GM04503 (cell line): ENCODE data around the gene ARHGEF9.
"Not testable (repeated sequence)": the region's sequence is repeated elsewhere in the genome, so short reads cannot be mapped to it uniquely, and the experiment has no call there.

Source experiments
- DNase-seq: peaks from one replicate; pipeline ENCODE4 v3.0.0-alpha.2; 2012; ENCODE audit warnings: low read depth

Gene ARHGEF9

DNA sequence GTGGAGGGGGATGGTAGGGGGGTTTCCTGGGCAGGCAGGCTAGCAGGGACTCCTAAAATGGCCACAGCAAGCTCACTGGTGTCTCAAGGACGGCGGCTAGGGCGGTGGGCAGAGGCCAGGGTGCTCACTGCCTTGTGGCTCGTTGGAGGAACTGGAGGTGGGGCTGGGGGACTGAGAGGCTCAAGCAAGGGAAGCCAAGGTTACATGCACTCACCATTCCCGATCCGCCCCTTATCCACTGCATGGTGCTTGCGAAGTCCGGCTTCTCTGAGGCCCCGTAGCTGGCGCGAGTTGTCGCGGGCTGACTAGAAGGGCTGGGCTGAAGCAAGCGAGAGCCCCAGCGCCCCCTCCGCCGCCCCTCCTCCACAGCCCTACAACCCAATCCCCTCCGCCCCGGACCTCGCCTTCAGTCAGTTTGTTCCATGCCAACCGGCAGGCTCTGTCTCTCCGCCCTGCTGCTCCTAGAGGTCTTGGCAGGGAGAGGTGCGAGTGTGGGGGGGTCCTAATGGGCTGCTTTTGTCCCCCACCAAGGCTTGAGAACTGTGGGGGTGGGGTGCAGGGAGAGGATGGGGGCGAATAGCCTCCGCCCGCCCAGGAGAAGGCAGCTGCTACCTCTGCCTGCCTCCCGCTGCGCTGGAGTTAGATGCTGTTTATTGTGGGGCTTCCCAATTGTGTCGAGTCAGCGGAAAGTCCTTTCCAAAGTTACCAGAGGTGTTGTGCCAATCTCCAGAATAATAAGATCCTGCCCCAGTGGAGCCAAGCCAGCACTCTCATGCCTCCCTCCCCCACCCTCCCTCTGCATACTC lies at the start of gene ARHGEF9:
Gene ARHGEF9, minus strand, starts transcription at position 313 of the 806 bp plus-strand sequence. Its CDS starts 69 bp downstream, at position 244.
- no peak for DNase-seq

DNA sequence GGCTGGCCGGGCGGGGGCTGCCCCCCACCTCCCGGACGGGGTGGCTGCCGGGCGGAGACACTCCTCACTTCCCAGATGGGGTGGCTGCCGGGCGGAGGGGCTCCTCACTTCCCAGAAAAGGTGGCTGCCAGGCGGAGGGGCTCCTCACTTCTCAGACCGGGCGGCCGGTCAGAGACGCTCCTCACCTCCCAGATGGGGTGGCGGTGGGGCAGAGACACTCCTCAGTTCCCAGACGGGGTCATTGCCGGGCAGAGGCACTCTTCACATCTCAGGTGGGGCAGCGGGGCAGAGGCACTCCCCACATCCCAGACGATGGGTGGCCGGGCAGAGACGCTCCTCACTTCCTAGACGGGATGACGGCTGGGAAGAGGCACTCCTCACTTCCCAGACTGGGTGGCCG lies 40.4 kb upstream of the ARHGEF9 start:
- DNase-seq: not testable (repeated sequence)

DNA sequence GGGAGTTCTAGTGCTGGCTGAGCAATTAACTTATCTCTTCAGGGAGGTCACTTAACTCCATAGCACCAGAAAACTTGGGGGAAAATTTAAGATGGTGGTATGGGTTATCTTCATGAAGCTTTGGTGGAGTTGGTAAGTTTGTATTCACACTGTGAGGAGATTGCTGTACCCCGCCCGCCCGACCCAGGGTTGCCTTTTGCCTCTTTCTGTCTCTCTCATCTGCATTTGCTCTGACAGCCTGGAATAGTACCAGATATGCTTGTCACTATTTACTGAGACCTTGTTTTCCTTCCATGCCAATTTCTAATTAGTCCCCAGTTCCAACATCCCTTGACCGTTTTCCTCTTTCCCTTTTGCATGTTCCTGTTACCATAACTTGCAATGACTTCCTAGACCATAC lies 33.1 kb upstream of the ARHGEF9 start:
- no peak for DNase-seq

DNA sequence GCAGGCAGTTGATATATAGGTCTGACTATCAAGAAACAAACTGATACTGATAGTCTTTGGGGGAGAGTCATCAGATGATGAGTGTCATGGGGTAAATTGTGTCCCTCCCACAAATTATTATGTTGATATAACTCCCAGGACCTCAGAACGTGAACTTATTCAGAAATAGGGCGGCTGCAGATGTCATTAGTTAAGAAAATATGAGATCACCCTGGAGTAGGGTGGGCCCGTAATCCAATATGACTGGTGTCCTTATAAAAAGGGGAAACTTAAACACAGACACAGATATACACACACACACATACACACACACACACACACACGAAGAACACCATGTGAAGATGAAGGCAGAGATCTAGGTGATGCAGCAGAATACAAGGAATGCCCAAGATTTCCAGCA lies 32.7 kb upstream of the ARHGEF9 start:
- DNase-seq: no peak

DNA sequence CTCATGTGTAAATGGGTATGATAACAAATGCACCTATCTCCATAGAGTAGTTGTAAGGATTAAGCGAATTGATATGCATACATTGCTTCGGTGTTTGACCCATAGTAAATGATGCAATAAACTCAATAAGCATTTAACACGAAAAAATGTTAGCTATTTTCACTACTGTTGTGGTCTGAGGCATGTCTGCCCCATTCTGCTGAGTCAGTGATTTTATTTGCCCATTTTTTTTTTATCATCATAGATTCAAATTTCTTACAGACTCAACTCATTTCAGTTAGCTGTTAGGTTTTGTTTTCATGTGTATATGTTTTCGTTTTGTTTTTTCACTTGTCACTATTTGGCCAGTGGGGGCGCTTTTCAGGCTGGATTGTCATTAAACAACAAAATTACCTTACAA lies 27.8 kb upstream of the ARHGEF9 start:
- no peak for DNase-seq

DNA sequence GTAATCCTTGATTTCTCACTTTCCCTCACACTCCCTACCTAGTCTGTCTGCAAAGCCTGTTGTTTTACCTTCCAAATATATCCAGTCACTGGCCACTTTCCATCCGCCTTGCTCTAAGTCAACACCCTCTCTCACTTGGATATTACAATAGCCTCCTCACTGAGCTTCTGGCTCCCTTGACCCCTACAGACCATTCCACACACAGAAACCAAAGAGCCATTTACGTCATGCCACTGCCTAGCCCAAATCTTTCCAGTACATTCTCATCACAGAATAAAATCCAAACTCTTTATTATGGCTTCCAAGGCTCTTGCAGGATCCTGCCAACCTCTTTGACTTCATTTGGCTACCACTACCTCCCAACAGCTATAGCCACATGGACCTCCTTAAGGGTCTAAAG lies 25.7 kb upstream of the ARHGEF9 start:
- DNase-seq: no peak

DNA sequence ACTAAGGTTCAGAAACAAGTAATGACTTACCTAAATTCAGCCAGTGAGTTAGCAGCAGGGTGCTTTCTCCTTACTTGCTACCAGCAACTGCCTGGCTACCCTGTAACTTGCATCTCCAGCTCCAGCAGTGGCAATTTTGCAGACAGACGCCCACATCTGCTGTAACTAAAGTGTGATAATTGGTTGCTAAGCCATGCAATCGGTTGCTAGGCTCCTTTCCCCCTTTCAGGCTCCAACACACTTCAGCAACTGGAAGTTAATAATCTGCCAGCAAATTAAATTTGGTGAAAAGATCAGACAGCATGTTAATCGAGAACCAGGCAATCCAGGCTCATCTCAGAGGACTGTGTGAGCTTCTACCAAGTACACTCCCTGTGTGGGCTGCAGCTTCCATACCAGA lies 24.2 kb upstream of the ARHGEF9 start:
- DNase-seq: no peak

DNA sequence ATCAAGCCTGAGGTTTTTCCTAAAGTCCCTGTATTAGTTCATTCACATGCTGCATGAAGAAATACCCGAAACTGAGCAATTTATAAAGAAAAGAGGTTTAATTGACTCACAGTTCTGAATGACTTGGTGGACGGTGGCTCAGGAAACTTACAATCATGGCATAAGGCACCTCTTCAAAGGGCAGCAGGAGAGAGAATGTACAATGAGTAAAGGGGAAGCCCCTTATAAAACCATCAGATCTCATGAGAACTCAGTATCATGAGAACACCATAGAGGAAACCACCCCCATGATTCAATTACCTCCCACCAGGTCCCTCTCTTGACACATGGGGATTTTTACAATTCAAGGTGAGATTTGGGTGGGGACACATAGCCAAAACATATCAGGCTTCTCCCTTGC lies 10.4 kb upstream of the ARHGEF9 start:
- not testable (repeated sequence) for DNase-seq

DNA sequence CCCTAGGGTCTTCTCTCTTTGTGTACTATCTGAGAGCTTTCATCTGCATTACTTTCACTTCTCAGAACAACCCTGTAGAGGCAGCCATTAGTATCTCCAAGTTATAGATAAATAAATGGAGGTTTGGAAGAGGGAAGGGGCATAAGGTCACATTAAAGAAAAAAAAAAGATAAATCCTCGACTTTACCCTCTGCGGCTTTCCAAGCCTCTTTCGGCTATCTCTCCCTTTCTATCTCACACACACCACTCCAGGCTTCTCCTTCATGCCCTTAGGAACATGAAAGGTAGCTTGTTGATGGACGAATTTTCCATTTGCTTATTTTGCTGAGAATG lies 660 bp upstream of the ARHGEF9 start:
- DNase-seq: no peak

DNA sequence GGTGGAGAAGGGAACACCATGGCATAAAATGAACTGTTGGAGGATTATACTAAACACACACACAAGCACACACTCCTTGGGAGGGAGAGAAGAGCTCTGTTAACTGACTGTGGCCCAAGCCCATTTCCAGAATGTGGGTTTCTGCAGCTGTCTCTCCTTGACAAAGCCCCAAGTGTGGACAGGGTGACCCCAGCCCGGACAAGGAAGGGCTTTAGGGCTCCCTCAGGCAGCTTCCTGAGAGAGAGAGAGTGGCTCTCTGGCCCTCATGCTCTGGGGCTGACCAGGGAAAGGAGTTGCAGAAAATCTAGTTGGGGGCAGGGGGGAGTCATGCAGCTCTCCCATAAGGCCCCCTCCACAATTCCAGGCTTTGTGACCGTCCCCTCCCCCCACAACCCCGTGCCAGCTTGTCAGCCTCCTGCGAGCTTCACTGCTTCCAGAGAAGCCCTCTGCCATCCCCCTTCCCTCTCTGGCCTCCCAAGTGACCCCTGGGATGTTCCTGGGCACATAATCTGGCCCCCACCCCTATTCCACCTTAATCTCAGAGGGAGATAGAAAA lies 590 bp downstream of the ARHGEF9 start:
- DNase-seq: no peak

DNA sequence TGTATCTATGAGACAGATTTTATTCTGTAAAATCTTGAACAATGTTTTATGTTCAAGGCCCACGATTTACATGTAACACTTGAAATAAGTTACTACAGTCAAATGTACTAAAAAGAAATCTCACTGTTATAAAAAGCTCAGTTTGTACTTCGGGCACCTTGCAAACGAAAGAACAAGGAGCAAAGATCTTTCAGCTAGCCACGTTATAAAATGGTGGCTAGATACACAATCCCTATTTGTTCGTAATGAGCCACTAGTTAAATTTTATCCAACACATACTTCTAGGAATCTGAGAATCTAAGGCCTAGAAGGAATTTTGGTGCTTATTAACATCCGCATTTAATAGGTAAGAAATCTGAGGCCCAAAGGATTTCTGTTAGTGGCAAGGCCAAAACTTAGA lies 2.5 kb downstream of the ARHGEF9 start:
- no peak for DNase-seq

DNA sequence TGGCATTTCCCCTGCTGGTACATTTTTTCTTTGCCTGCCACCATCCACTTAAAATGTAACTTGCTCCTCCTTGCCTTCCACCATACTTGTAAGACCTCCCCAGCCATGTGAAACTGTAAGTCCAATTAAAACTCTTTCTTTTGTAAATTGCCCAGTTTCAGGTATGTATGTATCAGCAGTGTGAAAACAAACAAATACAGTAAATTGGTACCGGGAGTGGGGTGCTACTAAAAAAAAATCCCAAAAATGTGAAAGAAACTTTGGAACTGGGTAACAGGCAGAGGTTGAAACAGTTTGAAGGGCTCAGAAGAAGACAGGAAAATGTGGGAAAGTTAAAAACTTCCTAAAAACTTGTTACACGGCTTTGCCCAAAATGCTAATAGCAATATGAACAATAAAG lies 16.3 kb downstream of the ARHGEF9 start:
- no peak for DNase-seq

DNA sequence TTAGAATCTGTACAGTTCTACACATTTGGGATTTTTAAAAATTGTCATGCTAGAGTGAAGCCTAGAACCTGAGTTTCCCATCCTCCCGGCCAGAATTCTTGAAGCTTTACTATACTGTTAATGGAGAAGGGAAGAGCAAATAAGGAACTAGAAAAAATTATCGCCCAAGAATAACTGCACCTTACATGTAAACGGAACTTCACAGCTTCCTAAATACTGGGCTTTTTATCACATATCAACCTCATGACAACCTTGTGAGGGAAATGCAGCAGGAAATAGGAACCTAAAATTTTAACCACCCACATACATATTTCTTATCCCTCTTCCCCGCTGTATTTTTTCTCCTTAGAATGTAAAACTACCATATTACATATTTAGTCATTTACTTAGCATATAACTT lies 19.3 kb downstream of the ARHGEF9 start:
- no peak for DNase-seq

DNA sequence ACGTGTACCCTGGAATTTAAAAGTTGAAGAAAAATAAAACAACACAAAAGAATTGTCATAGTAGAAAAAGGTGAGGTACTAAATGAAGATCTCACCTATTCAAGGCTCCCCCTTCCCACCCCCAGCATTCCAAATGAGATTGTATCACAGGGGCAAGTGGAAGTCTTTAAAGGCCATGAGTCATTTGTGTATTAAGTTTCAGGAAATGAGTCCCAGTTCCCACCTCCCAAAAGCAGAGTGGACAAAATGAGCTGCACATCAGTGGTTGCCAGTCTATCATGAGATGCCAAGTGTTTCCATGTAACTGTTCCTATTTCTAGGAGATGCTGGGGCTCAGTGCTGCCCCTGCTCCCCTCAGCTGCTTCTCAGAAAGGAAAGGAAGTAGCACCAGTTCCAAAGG lies 20.1 kb downstream of the ARHGEF9 start:
- DNase-seq: no peak

DNA sequence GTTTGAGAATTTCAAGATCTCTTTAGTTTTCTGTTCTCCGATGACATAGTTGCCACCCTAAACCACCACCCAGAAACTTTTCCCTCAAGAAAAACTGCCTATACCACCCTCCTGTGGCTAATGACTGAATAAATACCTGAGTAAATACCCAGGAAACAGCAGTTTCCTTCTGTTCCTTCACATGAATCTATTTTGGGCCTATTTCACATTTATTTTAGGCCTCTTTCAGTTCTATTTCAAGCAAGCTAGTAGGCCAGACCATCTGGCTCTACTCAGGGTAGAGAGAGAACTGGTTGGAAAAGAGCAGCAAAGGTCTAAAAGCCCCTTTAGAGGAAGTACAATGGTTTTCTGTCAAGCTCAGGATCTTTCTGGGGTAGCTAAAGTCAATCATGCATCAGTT lies 23.4 kb downstream of the ARHGEF9 start:
- DNase-seq: no peak

DNA sequence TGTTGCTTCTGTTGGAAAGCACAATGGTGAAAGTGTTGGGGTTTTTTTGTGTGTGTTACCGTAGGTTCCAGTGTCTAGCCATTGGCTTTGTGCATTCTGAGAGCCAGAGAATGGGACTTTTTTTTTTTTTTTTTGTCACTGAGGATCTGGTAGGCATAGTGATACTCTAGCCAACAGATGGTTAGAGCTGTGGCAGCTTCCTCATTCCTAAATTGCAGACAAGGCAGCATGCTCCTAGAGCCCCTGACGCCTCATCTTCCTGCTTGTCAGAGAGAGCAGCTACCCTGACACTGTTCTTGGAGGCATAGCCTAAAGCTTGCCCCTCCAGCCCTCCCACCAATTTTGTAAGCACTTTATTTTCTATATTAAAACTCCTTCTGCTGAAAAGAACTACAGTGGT lies 27.0 kb downstream of the ARHGEF9 start:
- DNase-seq: no peak

DNA sequence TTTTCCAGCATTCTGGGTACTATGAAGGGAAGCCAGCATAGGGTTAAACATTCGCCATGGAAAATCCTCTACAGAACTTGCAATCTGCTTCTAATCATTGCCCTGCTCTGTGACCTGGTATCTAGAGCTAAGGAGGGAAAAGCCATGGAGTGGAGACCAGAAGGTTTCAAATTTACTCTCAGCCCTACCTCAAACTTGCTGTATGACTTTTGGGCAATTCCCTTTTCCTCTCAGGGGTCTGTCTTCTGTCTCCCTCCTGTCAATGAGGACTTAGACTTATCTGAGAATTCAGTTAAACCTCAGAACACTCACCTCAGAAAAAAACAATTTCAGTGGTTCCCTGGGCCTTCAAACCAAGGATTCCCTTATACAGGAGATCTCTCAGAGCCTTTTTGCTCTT lies 29.1 kb downstream of the ARHGEF9 start:
- no peak for DNase-seq

DNA sequence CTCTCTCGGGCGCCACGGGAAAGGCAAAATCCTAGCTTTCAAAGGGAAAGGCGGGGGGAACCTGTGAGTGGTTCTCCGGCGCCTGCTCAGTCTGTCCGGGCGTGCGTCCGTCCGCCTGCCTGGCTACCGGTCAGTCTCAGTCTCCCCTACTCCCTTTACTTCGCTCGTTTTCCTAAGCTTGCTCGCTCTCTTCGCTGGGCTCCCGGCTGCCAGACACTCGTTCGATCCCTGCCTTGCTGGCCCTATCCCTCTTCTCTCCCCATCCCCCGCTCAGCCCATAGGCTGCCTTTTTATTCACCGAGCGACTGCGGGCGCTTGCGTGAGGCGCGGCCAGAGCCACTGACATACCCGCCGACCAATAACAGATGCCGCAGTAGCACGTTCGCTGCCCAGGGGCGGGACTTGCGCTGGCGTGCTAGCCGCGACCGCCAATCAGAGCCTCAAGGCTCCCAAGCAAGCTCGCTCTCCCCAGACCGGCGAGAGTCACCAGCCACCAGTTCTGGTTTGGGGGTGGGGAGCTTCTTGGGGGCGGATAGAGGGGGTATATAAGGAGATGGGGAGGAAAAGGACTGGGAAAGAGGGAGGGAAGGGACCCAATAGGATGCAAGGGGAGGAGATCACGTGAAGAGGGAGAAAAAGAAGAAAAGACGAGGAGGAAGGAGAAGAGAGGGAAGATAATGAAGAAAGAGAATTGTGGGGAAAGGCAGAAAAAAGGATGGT lies 30.0 kb downstream of the ARHGEF9 start:
- peak; percentile 63 for DNase-seq

DNA sequence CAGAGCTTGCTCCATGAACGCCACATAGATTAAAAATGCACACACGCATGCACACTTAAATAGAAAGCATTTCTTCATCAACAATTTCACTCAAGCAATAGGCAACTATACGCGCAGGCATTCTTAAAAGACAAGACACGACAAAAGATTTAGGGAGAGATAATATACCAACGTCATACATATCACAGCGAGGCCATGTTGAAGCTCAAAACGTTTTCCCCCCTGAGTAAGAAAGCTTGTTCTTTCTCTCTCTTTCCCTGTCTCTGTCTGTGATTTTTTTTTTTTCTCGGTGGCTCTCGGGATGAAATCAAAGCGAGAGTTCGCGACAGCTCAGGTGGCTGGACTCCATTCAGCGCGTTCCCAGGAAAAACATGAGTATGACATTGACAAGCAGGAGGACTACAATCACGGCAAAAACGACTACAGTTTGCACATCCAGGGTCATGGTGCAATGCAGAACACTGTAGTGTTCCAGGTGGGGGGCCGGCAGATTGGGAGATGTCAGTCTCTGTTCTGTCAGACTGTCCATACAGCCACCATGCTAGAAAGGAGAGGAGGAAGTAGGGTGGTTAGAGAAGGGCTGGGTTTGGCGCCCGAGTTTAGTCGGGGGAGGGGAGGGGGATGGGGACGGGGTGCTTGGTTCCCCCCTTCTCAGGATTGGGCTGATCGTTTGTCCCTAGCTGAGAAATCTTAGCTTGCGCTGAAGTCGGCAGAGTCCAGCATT lies 30.7 kb downstream of the ARHGEF9 start:
- DNase-seq: no peak

DNA sequence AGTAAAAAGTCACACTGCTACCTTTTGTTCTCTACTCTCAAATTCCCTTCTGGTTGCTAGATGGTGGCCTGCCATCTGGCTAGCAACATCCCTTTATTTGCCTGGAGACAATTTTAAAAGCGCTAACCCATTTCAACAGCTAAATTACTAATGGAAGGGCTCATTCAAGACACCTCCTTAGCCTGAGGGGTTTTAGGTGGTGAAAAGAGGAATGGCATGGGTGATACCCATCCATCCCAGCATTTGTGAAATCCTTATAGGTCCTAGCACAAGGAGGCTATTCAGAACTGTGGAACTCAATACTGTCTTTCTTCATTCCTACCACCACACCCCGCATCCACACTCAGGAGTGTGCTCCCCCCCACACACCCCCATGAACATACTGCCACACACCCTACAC lies 33.5 kb downstream of the ARHGEF9 start:
- DNase-seq: no peak

DNA sequence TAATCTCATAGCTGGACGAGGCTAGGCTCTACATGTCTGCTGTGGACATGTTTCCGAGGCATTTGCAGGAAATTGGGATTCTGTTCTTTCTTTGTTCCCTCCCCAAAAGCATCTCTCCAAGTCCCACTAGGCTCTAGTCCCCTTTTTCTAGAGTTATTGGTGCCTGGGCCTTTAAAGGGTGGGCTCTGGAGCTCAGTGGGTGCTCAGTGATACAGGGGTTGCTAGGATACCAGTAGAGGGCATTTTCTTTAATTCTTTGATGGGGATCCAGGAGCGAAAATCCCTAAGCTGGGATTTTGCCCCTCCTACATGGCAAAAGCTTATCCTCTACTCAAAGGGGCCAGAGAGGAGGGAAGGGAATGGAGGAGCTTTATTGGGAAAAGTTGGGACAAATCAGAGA lies 34.2 kb downstream of the ARHGEF9 start:
- DNase-seq: no peak

DNA sequence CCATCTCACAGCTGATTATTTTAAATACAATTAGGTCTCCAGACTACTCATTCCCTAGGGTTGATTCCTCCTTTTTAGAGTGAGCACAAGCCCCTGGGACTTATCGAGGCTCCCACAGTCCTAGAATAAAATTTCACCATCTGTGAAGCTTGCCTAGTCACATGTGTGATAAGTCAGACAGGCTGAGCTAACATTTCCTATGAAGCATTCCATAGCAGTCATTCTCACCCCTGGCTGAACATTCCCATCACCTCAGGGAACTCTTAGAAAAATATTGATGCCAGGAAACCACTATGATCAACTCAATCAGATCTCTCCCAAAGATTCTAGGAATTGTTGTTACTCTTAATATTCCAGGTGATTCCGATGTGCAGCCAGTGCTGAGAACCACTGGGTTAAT lies 37.7 kb downstream of the ARHGEF9 start:
- peak; percentile 37 for DNase-seq

DNA sequence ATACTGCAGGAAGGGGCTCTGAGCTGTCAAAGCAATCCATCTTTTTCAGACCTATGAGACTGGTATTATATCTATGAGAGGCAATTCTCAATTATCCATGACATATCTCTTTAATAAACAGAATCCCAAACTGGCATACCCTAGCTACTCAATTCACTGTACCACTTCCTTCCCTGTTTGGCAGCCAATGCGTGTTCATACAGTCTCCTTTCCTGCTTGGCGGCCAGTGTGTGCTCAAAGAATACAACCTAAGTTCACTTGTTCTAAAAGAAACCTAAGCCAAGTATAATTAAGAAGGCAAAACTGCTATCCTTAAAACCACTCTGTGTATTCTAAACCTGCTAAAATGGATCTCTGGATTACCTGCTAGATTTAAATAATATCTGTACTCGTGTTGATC lies 38.3 kb downstream of the ARHGEF9 start:
- no peak for DNase-seq
